Transverse colon (tissue), 4 donors: ENCODE measurements around the gene PTPRN2.

Experiments used
- POLR2AphosphoS5 ChIP-seq, 3 donors: sonication (generic); formaldehyde crosslinking; IDR thresholded peaks; one replicate each; pipeline ENCODE4 v1.6.1; 2016; ENCODE audit warnings: antibody characterized with exemption in 3 of 3
- TF ChIP-seq, protein P1 (sequence below), 5 experiments: fragments of 200-600 bp in 3 of 5; fragments of 450-650 bp in 2 of 5; sonication (generic) in 3 of 5; IDR thresholded peaks; 1 replicate in 2 of 5; 2 replicates in 3 of 5; pipeline ENCODE4 v1.5.1; 2016 to 2017; ENCODE audit warnings: antibody characterized with exemption in 5 of 5, inconsistent platforms in 3 of 5, mild to moderate bottlenecking in 2 of 5, moderate library complexity in 1 of 5

GRCh38 chr7:158076656-158077055 is 511.0 kb downstream of the PTPRN2 start:
- no peak for TF ChIP-seq POLR2AphosphoS5 (IDR thresholded peaks at IDR 0.05)
- TF ChIP-seq, protein P1, sequence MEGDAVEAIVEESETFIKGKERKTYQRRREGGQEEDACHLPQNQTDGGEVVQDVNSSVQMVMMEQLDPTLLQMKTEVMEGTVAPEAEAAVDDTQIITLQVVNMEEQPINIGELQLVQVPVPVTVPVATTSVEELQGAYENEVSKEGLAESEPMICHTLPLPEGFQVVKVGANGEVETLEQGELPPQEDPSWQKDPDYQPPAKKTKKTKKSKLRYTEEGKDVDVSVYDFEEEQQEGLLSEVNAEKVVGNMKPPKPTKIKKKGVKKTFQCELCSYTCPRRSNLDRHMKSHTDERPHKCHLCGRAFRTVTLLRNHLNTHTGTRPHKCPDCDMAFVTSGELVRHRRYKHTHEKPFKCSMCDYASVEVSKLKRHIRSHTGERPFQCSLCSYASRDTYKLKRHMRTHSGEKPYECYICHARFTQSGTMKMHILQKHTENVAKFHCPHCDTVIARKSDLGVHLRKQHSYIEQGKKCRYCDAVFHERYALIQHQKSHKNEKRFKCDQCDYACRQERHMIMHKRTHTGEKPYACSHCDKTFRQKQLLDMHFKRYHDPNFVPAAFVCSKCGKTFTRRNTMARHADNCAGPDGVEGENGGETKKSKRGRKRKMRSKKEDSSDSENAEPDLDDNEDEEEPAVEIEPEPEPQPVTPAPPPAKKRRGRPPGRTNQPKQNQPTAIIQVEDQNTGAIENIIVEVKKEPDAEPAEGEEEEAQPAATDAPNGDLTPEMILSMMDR (IDR thresholded peaks at IDR 0.05) = no peak
